Pancreas (tissue), 10 donors: ENCODE results near the gene RAD9A. TPM values are rescaled to one million over a fixed set of nuclear protein-coding genes. Genes with fewer than 3 reads are reported as not detected.

Source experiments
- ATAC-seq, 4 donors: fragments of 200-7000 bp; cut with Tn5 transposase; one replicate each; pipeline versions ENCODE4 v1.8.0 to v1.9.1; 2020; ENCODE audit warnings: mild to moderate bottlenecking in 4 of 4, moderate library complexity in 4 of 4
- DNase-seq, 6 donors: peaks; one replicate each; pipeline ENCODE4 v3.0.0-alpha.2; 2020
- FAIRE-seq: peaks from 2 replicates; lab custom pipeline; 2012; peaks lifted over from hg19 to GRCh38; lab: Jason Lieb, UNC
- H3K27ac ChIP-seq, 4 donors: fragments of 200-600 bp; sonication (generic); 1 replicate in 3 of 4; 2 replicates in 1 of 4; pipeline versions ENCODE4 v1.5.0 to v1.8.0; 2020
- H3K27me3 ChIP-seq, 4 donors: fragments of 200-600 bp; one replicate each; pipeline ENCODE4 v1.8.0; 2021
- H3K36me3 ChIP-seq, 3 donors: fragments of 200-600 bp; sonication (generic) in 1 of 3; one replicate each; pipeline versions ENCODE4 v1.5.0 to v1.8.0; 2020 to 2021
- H3K4me1 ChIP-seq, 3 donors: fragments of 200-600 bp; one replicate each; pipeline ENCODE4 v1.8.0; 2021
- H3K4me3 ChIP-seq, 4 donors: fragments of 200-600 bp; sonication (generic) in 2 of 4; one replicate each; pipeline versions ENCODE4 v1.5.0 to v1.8.0; 2020 to 2021
- H3K9me3 ChIP-seq, 4 donors: fragments of 200-600 bp; one replicate each; pipeline ENCODE4 v1.8.0; 2021
- WGBS, 2 donors: extraction: QIAGEN DNeasy Blood & Tissue Kit; methylation state at CpG; one replicate each; pipeline ENCODE4 v1.1.7; 2013; 5-methylcytosine and 5-hydroxymethylcytosine counted together
- intact Hi-C, 3 donors: fragments of 100-400 bp; cut with DNase I; formaldehyde crosslinking; loops; one replicate each; pipeline versions ENCODE4 v1.11.1 to v1.14.2; 2022
- polyA plus RNA-seq, 2 donors: library from polyadenylated mRNA; stranded (reverse); fragments of 200-250 nt; gene quantifications; one replicate each; pipeline ENCODE4 v1.2.3, GENCODE V29; 2013
- total RNA-seq, 6 donors: library from RNA; stranded (reverse); fragmentation: NEBNext Ultra II Directional in 4 of 6; extraction: Animal tissue kit (Norgen Biotek cat#: 25700) in 4 of 6; gene quantifications; one replicate each; pipeline versions ENCODE4 v1.2.1 to v1.2.4, GENCODE V29; 2021 to 2023
- TF ChIP-seq, protein P1 (sequence below), 4 donors: fragments of 200-600 bp; sonication (generic) in 3 of 4; IDR thresholded peaks; one replicate each; pipeline versions ENCODE4 v1.5.0 to v1.8.0; 2021; ENCODE audit warnings: antibody characterized with exemption in 4 of 4
- donor health status: healthy with polysubstance abuse.
- donor health status: DM: no; HTN: no; CAD: no; lungs with moderate emphysema.
- donor health status: DM: no; HTN: no; CAD: no.
- donor health status: control.
- donor health status: control.
- donor health status: Bipolar disorder and iron deficiency.
- donor health status: DM: yes; HTN: yes; CAD: no.
- donor health status: DM: no; HTN: no; CAD: no.
- donor health status: DM: no; HTN: no; CAD: no.
- donor health status: DM: yes; HTN: yes; CAD: no.

RAD9A gene
- total and polyA plus RNA-seq, 8 donors, result 9.4 to 45.2 (median 15.0) TPM

DNA sequence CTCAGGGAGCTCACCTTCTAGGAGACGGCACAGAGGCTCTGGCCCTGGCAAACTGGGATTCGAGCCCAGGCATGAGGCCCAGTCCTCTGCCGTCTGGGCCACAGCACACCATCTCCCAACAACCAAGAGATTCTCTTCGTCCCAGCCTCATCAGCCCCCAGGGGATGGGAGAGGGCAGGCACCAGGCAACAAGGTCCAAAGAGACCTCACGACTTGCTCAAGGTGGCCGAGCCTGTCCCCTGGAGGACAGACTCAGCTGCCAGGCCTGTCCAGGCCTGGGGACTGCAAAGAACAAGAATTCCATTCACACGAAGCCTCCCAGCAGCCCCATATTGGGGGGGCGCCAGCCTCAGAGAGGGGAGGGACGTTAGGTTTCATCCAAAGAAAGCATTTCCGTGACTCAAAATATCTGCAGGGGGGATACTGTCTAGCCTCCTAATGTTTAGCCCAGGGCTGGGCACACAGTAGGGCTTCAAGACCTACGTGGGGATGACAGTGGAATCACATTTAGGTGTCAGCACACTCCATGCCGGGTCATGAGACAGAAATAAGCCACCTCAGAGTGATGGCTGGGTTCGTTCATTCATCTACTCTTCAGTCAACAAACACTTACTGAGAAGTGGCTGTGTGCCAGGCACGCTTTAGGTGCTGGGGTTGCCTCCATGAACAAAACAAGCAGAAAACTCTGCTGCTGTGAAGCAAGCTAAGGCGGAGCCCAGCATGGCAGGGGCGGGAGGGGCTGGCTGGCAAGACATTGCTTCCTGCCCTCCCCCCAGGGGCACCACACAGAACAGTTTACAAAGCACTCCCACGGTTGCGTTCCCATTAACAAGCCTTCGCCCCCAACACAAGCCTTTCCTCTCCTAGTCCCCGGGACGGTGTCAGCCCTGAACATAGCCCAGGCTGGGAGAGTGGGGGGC is 24.9 kb downstream of the RAD9A start:
- no peak for FAIRE-seq
- Histone ChIP-seq H3K36me3 (no peaks in the 10 kb centered on the region), H3K4me1 (peaks cover 0 to 14% (median 13%) of the 10 kb centered on the region in 3 donors), H3K9me3 (no peaks in the 10 kb centered on the region), H3K27me3 (no peaks in the 10 kb centered on the region), H3K27ac (no peak overlapping the region), H3K4me3 (no peak overlapping the region)
- peak in 2 of 6 donors; percentile 68 to 74 for DNase-seq
- intact Hi-C loops, result loop anchor here in 1 of 3 donors (10.0 kb wide), 1 partner anchor 88 kb away; the partner anchor contains the start of genes CDK2AP2 and PITPNM1
- 61 to 64% methylated on average over 19 to 21 of the region's 21 CpGs for WGBS, 2 donors
- no peak for ATAC-seq
- TF ChIP-seq, protein P1, sequence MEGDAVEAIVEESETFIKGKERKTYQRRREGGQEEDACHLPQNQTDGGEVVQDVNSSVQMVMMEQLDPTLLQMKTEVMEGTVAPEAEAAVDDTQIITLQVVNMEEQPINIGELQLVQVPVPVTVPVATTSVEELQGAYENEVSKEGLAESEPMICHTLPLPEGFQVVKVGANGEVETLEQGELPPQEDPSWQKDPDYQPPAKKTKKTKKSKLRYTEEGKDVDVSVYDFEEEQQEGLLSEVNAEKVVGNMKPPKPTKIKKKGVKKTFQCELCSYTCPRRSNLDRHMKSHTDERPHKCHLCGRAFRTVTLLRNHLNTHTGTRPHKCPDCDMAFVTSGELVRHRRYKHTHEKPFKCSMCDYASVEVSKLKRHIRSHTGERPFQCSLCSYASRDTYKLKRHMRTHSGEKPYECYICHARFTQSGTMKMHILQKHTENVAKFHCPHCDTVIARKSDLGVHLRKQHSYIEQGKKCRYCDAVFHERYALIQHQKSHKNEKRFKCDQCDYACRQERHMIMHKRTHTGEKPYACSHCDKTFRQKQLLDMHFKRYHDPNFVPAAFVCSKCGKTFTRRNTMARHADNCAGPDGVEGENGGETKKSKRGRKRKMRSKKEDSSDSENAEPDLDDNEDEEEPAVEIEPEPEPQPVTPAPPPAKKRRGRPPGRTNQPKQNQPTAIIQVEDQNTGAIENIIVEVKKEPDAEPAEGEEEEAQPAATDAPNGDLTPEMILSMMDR (IDR thresholded peaks at IDR 0.05), result no peak

DNA sequence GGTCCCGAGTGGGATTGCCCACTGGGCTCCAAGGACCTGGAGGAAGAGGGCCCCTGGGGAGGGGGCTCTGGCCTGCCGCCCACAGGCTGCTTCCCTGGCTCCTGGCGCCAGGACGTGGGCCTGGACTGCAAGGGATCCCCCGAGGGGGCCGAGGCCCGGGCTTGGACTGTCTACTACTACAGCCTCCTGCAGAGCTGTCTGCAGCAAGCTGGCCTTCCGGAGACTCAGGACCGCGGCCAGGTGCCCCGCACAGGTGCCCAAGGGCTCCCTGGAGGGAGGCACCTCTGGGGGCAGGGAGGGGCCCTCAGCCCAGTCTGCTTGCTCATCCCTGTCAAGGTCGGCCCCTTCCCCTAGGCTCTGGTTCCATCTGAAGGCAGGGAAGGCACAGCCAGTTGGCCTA is 25.6 kb downstream of the RAD9A start:
- no peak for ATAC-seq
- no peaks in the 10 kb centered on the region for H3K27me3 ChIP-seq
- H3K36me3 ChIP-seq, result no peaks in the 10 kb centered on the region
- TF ChIP-seq, protein P1 (IDR thresholded peaks at IDR 0.05), result no peak
- H3K4me1 ChIP-seq, result peaks cover 0 to 14% (median 13%) of the 10 kb centered on the region in 3 donors
- DNase-seq, result peak in 2 of 6 donors; percentile 63 to 85
- WGBS, 2 donors, result 85 to 88% methylated on average over 11 to 12 of the region's 12 CpGs
- FAIRE-seq, result no peak
- intact Hi-C loops, result loop anchor here in 1 of 3 donors (10.0 kb wide), 1 partner anchor 87 kb away; the partner anchor contains the start of genes CDK2AP2 and PITPNM1
- H3K4me3 ChIP-seq, result no peak overlapping the region
- H3K9me3 ChIP-seq, result no peaks in the 10 kb centered on the region
- H3K27ac ChIP-seq, result no peak overlapping the region

DNA sequence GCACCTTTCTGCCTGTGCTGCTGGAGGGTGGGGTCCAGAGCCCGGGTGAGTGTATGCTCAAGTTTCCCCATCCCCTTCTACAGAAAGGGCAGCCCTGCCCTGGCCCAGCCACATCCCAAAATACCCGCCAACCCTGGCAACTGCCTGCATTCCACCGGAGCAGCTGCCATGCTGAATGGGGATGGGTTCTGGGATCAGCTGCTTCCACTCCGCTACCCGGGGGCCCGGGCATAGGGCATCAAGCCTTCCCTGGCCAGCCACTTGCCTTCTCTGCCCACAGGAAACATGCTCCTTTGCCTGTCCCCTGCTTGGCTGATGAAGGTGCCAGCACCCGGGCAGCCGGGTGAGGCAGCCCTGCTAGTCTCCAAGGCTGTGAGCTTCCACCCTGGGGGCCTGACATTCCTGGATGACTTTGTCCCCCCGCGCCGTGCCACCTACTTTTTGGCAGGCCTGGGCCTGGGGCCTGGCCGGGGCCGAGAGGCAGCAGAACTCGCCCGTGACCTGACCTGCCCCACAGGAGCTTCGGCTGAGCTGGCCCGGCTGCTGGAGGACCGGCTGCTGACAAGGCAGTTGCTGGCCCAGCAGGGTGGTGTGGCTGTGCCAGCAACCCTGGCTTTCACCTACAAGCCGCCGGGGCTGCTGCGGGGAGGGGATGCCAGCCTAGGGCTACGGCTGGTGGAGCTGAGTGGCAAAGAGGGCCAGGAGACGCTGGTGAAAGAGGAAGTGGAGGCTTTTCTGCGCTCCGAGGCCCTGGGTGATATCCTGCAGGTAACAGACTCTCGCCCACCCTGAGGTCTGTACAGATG is 26.9 kb downstream of the RAD9A start:
- FAIRE-seq, result no peak
- DNase-seq, result peak in 5 of 6 donors; percentile 47 to 90 (median 73)
- intact Hi-C loops, result loop anchor here in 1 of 3 donors (10.0 kb wide), 1 partner anchor 86 kb away; the partner anchor contains the start of genes CDK2AP2 and PITPNM1

DNA sequence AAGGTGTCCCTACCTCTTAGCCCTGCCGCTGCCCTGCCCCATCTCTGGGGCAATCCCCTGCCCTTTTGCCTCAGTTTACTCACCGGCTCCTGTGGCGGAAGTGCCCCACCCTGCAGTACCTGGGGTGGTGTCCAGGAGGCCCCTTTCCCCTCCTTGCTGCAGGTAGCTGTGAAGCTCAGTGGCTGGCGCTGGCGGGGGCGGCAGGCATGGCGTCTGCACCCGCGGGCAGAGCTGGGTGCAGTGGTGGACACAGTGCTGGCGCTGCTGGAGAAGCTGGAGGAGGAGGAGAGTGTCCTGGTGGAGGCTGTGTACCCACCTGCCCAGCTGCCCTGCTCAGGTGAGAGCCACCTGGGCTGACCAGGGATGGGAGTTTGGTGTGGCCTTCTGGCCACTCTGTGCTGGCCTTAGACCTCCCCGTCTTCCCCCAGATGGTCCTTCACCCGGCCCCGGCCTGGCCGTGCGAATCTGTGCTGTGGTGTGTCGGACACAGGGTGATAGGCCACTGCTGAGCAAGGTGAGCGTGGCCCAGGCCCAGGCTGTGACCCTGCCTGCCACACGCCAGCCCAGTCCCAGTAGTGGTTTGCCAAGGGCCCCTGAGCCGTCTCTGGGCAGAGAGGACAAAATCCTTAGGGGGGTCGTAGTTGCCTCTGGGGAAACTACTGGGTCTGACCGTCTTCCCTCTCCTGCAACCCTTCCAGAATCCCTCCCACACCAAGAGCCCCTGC is 27.7 kb downstream of the RAD9A start:
- FAIRE-seq (no peak), ATAC-seq (no peak), DNase-seq (peak in 2 of 6 donors; percentile 47 to 85)
- no peaks in the 10 kb centered on the region for H3K27me3 ChIP-seq
- TF ChIP-seq, protein P1 (IDR thresholded peaks at IDR 0.05), result no peak
- peak overlapping the region in 1 of 4 donors; percentile 95 for H3K27ac ChIP-seq
- intact Hi-C loops, result loop anchor here in 1 of 3 donors (10.0 kb wide), 1 partner anchor 85 kb away; the partner anchor contains the start of genes CDK2AP2 and PITPNM1
- peak overlapping the region in 1 of 4 donors; percentile 66 for H3K4me3 ChIP-seq
- H3K9me3 ChIP-seq, result no peaks in the 10 kb centered on the region
- H3K4me1 ChIP-seq, result peaks cover 0 to 14% (median 13%) of the 10 kb centered on the region in 3 donors
- H3K36me3 ChIP-seq, result no peaks in the 10 kb centered on the region
- 82 to 87% methylated on average over 21 of the region's 21 CpGs for WGBS, 2 donors

More for the DNA sequence above, 26.9 kb downstream of the RAD9A start:
- Histone ChIP-seq H3K9me3 (no peaks in the 10 kb centered on the region), H3K4me1 (peaks cover 0 to 14% (median 13%) of the 10 kb centered on the region in 3 donors), H3K27ac (no peak overlapping the region), H3K4me3 (no peak overlapping the region), H3K36me3 (no peaks in the 10 kb centered on the region), H3K27me3 (no peaks in the 10 kb centered on the region)
- TF ChIP-seq, protein P1 (IDR thresholded peaks at IDR 0.05), result no peak
- ATAC-seq, result peak; percentile 6 to 22 (median 8)
- WGBS, 2 donors, result 42 to 50% methylated on average over 26 of the region's 26 CpGs
